Measurements from ENCODE around the gene HYI. TPM values are rescaled to one million over a fixed set of nuclear protein-coding genes. Genes with fewer than 3 reads are reported as not detected.

The HYI gene
- total RNA-seq, 1 experiment from 2014 or later, result 89.8 TPM

GRCh38 chr1:43448955-43449707 lies 4.6 kb downstream of the HYI start:
- no peak overlapping the region for H2AFZ ChIP-seq (ENCODE audit: low read length)
- POLR2A ChIA-PET (ENCODE audit: unreplicated experiment), result no interaction called here
- no peak overlapping the region for H3K4me2 ChIP-seq (ENCODE audit: low read length)
- no peak overlapping the region for H3K27ac ChIP-seq (ENCODE audit: low read length)
- H3F3A ChIP-seq (ENCODE audit: low read length, unreplicated experiment), result no peaks in the 10 kb centered on the region
- H4K20me1 ChIP-seq (ENCODE audit: low read length), result no peaks in the 10 kb centered on the region
- no peaks in the 10 kb centered on the region for H3K9me2 ChIP-seq (replicated peaks; ENCODE audit: low read length)
- peaks cover 37% of the 10 kb centered on the region; the same call in 1 of the 2 replicates for H3K36me3 ChIP-seq (ENCODE audit: low read depth, low read length)
- H3K9me3 ChIP-seq (ENCODE audit: low read length), result no peaks in the 10 kb centered on the region
- no TSS peak for BruUV-seq (replicated peaks)
- H3K27me3 ChIP-seq (ENCODE audit: low read length), result no peaks in the 10 kb centered on the region
- TF ChIP-seq CTCF (conservative IDR thresholded peaks at IDR 0.05; ENCODE audit: low read depth, low read length), result no peak
- no peak for TF ChIP-seq EZH2 (IDR thresholded peaks at IDR 0.05; ENCODE audit: low read length, unreplicated experiment)
- TF ChIP-seq EZH2phosphoT487 (IDR thresholded peaks at IDR 0.05; ENCODE audit: borderline replicate concordance, low read length), result no peak
- no peak overlapping the region for H3K9ac ChIP-seq (ENCODE audit: low read length)
- intact Hi-C loops (cut with micrococcal nuclease), result no loop called here
- ATAC-seq (no peak), DNase-seq (no peak)
- H3K4me3 ChIP-seq (ENCODE audit: low read length), result no peak overlapping the region
- H3K4me1 ChIP-seq (ENCODE audit: insufficient read depth, low read length), result peaks cover 16% of the 10 kb centered on the region
- CTCF ChIA-PET, result no interaction called here
- H3K79me2 ChIP-seq (ENCODE audit: low read length), result peaks cover 18% of the 10 kb centered on the region

GRCh38 chr1:43447891-43448708 lies 5.6 kb downstream of the HYI start:
- CTCF ChIA-PET, result no interaction called here

More at GRCh38 chr1:43447891-43448708, 5.6 kb downstream of the HYI start:
- POLR2A ChIA-PET (ENCODE audit: unreplicated experiment), result no interaction called here
- peaks cover 11% of the 10 kb centered on the region for H3K4me1 ChIP-seq (ENCODE audit: insufficient read depth, low read length)
- no peaks in the 10 kb centered on the region for H3F3A ChIP-seq (ENCODE audit: low read length, unreplicated experiment)
- no peak for ATAC-seq
- TF ChIP-seq CTCF (conservative IDR thresholded peaks at IDR 0.05; ENCODE audit: low read depth, low read length), result no peak
- no peak for TF ChIP-seq EZH2phosphoT487 (IDR thresholded peaks at IDR 0.05; ENCODE audit: borderline replicate concordance, low read length)
- no peak for TF ChIP-seq EZH2 (IDR thresholded peaks at IDR 0.05; ENCODE audit: low read length, unreplicated experiment)
- no peak overlapping the region for H2AFZ ChIP-seq (ENCODE audit: low read length)
- H3K4me2 ChIP-seq (ENCODE audit: low read length), result no peak overlapping the region
- intact Hi-C loops (cut with micrococcal nuclease), result no loop called here
- no peaks in the 10 kb centered on the region for H4K20me1 ChIP-seq (ENCODE audit: low read length)
- H3K27ac ChIP-seq (ENCODE audit: low read length), result no peak overlapping the region
- H3K9me3 ChIP-seq (ENCODE audit: low read length), result no peaks in the 10 kb centered on the region
- H3K9me2 ChIP-seq (replicated peaks; ENCODE audit: low read length), result no peaks in the 10 kb centered on the region
- peaks cover 16% of the 10 kb centered on the region for H3K79me2 ChIP-seq (ENCODE audit: low read length)
- no peak for DNase-seq
- H3K9ac ChIP-seq (ENCODE audit: low read length), result no peak overlapping the region
- H3K27me3 ChIP-seq (ENCODE audit: low read length), result no peaks in the 10 kb centered on the region
- no peak overlapping the region for H3K4me3 ChIP-seq (ENCODE audit: low read length)
- H3K36me3 ChIP-seq (ENCODE audit: low read depth, low read length), result peaks cover 39% of the 10 kb centered on the region
- BruUV-seq (replicated peaks), result no TSS peak
